Measurements from ENCODE around the gene DOCK9. TPM values are rescaled to one million over a fixed set of nuclear protein-coding genes. Genes with fewer than 3 reads are reported as not detected.

DOCK9 gene
- total and polyA plus RNA-seq, 9 of the 15 experiments (the other 6 are each of a cell fraction or from before 2014, with no cell fraction given), result 3.5 to 25.3 (median 16.7) TPM

GRCh38 chr13:99015606-99016490 lies 38.0 kb upstream of the DOCK9 start:
- POLR2A ChIA-PET, result interaction anchor here (0.6 kb wide), 1 partner anchor 36 kb away, joined by 3 read pairs; no protein-coding TSS in a partner anchor
- peaks cover 3 to 9% of the 10 kb centered on the region in 2 experiments; a peak in 3 of 5 replicates for H3K4me1 ChIP-seq (replicated peaks in 1 of 2; ENCODE audit: control insufficient read depth in 2 of 2, insufficient read depth in 2 of 2, low read length in 2 of 2)
- no peaks in the 10 kb centered on the region for H4K20me1 ChIP-seq (replicated peaks; ENCODE audit: control insufficient read depth, insufficient read depth, low read length)
- ATAC-seq (no peak), FAIRE-seq (no peak), DNase-seq (ENCODE audit: extremely low read depth in 1 of 4, low spot score in 3 of 4) (no peak)
- H3K27me3 ChIP-seq (ENCODE audit: control insufficient read depth in 2 of 2, insufficient read depth in 2 of 2, low read length in 2 of 2), result no peaks in the 10 kb centered on the region
- H3K4me3 ChIP-seq, result no peak overlapping the region
- H3K9me3 ChIP-seq (replicated peaks; ENCODE audit: control insufficient read depth, insufficient read depth, low read depth, low read length), result no peaks in the 10 kb centered on the region
- no peaks in the 10 kb centered on the region for H3K36me3 ChIP-seq (ENCODE audit: control insufficient read depth, insufficient read depth, low read length)
- H2AFZ ChIP-seq (ENCODE audit: low read depth, low read length), result no peak overlapping the region
- 63% methylated on average over 15 of the region's 15 CpGs for WGBS (ENCODE audit: insufficient coverage, low coverage, missing lambda C conversion rate)
- CTCF ChIA-PET (ENCODE audit: low intra/inter-chr PET ratio), result no interaction called here
- H3K4me2 ChIP-seq (ENCODE audit: insufficient read depth, low read length), result no peak overlapping the region
- in situ Hi-C loops (cut with MboI), result no loop called here
- peaks cover 4% of the 10 kb centered on the region for H3K9me1 ChIP-seq (ENCODE audit: control insufficient read depth, insufficient read depth, low read length)
- H3K9ac ChIP-seq (ENCODE audit: insufficient read depth in 1 of 2, low read depth in 2 of 2, low read length in 2 of 2), result no peak overlapping the region
- peaks cover 4% of the 10 kb centered on the region; the same call in 1 of the 3 replicates for H3K79me2 ChIP-seq (ENCODE audit: control insufficient read depth, insufficient read depth, low read length)
- TF ChIP-seq ZNF121 (CRISPR knock-in tag; conservative IDR thresholded peaks at IDR 0.05) (no peak), MTA3 (IDR thresholded peaks at IDR 0.05; ENCODE audit: borderline replicate concordance) (no peak), XRCC3 (IDR thresholded peaks at IDR 0.05) (no peak), TRIM24 (IDR thresholded peaks at IDR 0.05) (no peak), ZNF274 (IDR thresholded peaks at IDR 0.05; ENCODE audit: borderline replicate concordance, low read depth, low read length) (no peak), DDX20 (tag; IDR thresholded peaks at IDR 0.05; ENCODE audit: low read depth) (no peak), ELF1 (tag; IDR thresholded peaks at IDR 0.05) (no peak), ZNF3 (CRISPR knock-in tag; IDR thresholded peaks at IDR 0.05) (no peak), MNT (conservative IDR thresholded peaks at IDR 0.05) (no peak), NONO (IDR thresholded peaks at IDR 0.05; ENCODE audit: low read depth in 2 of 2, low read length in 1 of 2) (no peak), ZNF586 (CRISPR knock-in tag; conservative IDR thresholded peaks at IDR 0.05) (no peak), SMC3 (conservative IDR thresholded peaks at IDR 0.05; ENCODE audit: insufficient read depth, low read depth, low read length) (no peak), THAP12 (CRISPR knock-in tag; IDR thresholded peaks at IDR 0.05) (no peak), ARNT (IDR thresholded peaks at IDR 0.05) (no peak)
- TF ChIP-seq, protein P1, sequence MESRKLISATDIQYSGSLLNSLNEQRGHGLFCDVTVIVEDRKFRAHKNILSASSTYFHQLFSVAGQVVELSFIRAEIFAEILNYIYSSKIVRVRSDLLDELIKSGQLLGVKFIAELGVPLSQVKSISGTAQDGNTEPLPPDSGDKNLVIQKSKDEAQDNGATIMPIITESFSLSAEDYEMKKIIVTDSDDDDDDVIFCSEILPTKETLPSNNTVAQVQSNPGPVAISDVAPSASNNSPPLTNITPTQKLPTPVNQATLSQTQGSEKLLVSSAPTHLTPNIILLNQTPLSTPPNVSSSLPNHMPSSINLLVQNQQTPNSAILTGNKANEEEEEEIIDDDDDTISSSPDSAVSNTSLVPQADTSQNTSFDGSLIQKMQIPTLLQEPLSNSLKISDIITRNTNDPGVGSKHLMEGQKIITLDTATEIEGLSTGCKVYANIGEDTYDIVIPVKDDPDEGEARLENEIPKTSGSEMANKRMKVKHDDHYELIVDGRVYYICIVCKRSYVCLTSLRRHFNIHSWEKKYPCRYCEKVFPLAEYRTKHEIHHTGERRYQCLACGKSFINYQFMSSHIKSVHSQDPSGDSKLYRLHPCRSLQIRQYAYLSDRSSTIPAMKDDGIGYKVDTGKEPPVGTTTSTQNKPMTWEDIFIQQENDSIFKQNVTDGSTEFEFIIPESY (CRISPR knock-in tag; IDR thresholded peaks at IDR 0.05), result no peak
- no TSS peak for BruUV-seq (replicated peaks)
- no peak overlapping the region for H3K27ac ChIP-seq (ENCODE audit: extremely low read depth, low read depth, low read length)
- intact Hi-C loops (cut with micrococcal nuclease), result no loop called here

Data from K562 (cell line).